LNCaP clone FGC (cell line): ENCODE measurements around the gene IQSEC1.

ENCODE experiments used
- DNase-seq: peaks from one replicate; pipeline ENCODE4 v3.0.0-alpha.2; 2011; ENCODE audit warnings: low read depth
- H3K4me3 ChIP-seq: 2 replicates; pipeline ENCODE4 v1.5.1; 2011; ENCODE audit warnings: mild to moderate bottlenecking, low read depth, low read length, control low read depth
- TF ChIP-seq, protein P1 (sequence below): IDR thresholded peaks from 2 replicates; pipeline ENCODE4 v1.5.1; 2012; ENCODE audit warnings: mild to moderate bottlenecking; ENCODE audit not compliant: control insufficient read depth, insufficient read depth; ENCODE audit errors: extremely low read depth

IQSEC1 gene

DNA sequence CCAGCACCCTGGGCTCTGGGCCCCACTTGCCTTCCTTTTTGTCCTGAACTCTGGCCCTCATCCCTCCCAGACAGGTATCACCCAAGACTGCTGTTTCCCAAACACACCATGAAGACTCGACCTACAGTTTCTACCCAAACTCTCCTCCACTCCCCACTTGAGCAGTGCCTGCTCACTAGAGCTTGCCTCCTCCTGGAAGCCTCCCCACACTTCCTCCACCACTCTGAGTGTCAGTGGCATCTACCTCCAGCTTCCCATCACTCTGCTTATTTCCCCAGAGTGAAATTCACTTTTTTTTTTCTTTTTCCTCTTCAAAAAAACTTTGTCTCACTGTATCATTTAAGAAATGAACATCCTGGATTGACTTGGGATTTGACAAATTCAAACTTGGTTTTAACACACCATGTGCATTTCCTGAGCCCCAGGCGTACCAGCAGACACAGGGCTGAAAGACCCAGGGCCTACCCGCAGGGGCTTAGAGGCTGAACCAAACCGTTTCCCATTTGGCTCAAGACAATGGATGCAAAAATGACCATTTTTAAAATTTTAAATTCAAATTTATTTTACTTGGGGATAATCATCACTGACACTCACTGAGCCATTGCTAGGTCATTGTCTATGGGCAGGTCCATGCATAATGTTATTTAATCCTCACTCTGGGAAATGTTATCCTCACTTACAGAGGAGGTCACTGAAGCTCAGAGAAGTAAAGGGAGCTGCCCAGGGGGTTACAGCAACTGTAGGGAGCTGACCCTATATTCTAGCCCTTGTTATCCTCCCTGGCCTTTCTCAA lies 62.3 kb downstream of the IQSEC1 start:
- no peak overlapping the region for H3K4me3 ChIP-seq
- DNase-seq: no peak
- TF ChIP-seq, protein P1, sequence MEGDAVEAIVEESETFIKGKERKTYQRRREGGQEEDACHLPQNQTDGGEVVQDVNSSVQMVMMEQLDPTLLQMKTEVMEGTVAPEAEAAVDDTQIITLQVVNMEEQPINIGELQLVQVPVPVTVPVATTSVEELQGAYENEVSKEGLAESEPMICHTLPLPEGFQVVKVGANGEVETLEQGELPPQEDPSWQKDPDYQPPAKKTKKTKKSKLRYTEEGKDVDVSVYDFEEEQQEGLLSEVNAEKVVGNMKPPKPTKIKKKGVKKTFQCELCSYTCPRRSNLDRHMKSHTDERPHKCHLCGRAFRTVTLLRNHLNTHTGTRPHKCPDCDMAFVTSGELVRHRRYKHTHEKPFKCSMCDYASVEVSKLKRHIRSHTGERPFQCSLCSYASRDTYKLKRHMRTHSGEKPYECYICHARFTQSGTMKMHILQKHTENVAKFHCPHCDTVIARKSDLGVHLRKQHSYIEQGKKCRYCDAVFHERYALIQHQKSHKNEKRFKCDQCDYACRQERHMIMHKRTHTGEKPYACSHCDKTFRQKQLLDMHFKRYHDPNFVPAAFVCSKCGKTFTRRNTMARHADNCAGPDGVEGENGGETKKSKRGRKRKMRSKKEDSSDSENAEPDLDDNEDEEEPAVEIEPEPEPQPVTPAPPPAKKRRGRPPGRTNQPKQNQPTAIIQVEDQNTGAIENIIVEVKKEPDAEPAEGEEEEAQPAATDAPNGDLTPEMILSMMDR: no peak

DNA sequence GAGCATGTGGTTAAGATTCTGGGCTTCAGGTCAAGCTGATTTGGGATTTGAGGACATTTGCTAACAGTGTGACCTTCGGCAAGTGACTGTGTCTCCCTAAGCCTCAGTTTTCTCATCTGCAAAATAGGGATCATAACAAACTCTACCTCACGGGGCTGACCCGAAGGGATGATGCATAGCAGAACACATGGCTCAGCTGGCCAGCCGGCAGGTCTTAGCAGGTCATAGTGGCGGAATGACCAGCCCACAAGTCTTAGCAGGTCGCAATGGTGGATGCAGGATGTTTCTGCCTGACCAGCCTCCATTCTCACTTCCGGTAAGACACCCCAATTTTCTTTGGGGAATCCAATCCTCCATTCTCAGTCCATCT lies 63.3 kb downstream of the IQSEC1 start:
- no peak for DNase-seq
- TF ChIP-seq, protein P1: no peak
- H3K4me3 ChIP-seq: no peak overlapping the region

- no peak overlapping the region for H3K4me3 ChIP-seq
- TF ChIP-seq, protein P1: no peak
- no peak for DNase-seq
Measured at GRCh38 chr3:13009132-13009945, 63.9 kb downstream of the IQSEC1 start.

DNA sequence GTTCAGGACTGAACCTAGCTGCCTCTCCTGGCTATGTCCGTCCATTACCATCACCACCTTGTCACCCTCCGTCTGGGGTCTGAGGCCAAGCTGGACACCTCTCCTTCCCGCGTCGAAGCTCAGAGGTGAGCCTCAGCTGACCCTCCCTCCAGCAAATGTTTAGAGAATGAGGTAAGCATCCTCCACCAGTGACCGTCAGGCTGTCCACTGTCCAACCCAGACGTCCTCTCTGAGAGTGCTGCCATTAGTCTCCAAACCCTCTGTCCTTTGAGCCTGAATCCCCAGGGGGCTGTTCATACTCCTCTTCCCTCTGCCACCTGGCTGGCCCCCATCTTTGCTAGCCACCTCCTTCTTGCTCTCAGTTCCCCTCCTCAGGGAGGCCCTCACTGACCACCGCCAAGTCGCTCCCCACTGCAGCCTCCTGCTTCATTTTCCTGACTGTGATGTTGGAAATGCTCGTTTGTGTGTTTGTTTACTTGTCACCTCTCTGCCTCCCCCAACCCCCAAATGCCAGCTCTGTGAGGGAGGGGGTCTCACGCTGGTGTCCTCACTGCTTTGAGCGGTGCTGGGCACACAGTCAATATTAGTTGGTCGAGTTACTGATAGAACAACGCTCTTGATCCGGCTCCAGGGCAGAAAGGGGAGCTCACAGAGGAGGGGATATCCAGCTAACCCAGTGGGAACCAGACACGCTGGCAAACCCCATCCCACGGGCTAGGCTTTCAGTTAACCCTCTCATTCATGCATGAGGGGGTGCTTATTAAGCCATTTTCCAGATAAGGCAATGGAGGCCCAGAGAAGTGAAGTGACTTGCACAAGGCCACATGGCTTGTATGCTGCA lies 64.9 kb downstream of the IQSEC1 start:
- no peak overlapping the region for H3K4me3 ChIP-seq
- TF ChIP-seq, protein P1: no peak
- DNase-seq: no peak

- H3K4me3 ChIP-seq: no peak overlapping the region
- TF ChIP-seq, protein P1: no peak
- DNase-seq: no peak
Measured at GRCh38 chr3:13007251-13007941, 65.8 kb downstream of the IQSEC1 start.
